PC-3 (cell line): ENCODE results near the gene HOPX.

Source experiments
- EZH2 ChIP-seq: fragments of 300-600 bp; sonication (generic); IDR thresholded peaks from one replicate; pipeline ENCODE4 v1.6.1; 2017; ENCODE audit warnings: antibody characterized with exemption, mild to moderate bottlenecking, low read length; ENCODE audit not compliant: unreplicated experiment
- EZH2phosphoT487 ChIP-seq: fragments of 300-600 bp; sonication (generic); IDR thresholded peaks from 2 replicates; pipeline ENCODE4 v1.6.1; 2018; ENCODE audit warnings: mild to moderate bottlenecking, antibody characterized with exemption, low read length, borderline replicate concordance
- TF ChIP-seq, protein P1 (sequence below): fragments of 300-600 bp; sonication (generic); conservative IDR thresholded peaks from 2 replicates; pipeline ENCODE4 v1.5.1; 2017; ENCODE audit warnings: antibody characterized with exemption, low read depth, mild to moderate bottlenecking, low read length

DNA sequence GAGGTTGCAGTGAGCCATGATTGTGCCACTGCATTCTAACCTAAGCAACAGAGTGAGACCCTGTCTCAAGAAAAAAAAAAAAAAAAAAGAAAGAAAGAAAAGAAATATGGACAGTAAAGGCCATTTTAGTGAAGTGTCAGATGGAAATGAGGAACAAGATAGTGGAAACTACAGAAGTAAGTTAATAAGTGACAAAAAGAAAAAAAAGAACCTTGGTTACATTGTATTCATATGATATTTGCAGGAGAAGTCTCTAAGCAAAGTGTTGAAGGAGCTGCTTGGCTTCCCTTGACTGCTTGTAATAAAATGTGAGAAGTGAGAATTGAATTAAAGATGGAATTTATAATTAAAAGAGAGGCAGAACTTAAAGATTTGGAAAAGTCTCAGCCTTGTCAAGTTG, 73.2 kb downstream of the HOPX start:
- TF ChIP-seq, protein P1, sequence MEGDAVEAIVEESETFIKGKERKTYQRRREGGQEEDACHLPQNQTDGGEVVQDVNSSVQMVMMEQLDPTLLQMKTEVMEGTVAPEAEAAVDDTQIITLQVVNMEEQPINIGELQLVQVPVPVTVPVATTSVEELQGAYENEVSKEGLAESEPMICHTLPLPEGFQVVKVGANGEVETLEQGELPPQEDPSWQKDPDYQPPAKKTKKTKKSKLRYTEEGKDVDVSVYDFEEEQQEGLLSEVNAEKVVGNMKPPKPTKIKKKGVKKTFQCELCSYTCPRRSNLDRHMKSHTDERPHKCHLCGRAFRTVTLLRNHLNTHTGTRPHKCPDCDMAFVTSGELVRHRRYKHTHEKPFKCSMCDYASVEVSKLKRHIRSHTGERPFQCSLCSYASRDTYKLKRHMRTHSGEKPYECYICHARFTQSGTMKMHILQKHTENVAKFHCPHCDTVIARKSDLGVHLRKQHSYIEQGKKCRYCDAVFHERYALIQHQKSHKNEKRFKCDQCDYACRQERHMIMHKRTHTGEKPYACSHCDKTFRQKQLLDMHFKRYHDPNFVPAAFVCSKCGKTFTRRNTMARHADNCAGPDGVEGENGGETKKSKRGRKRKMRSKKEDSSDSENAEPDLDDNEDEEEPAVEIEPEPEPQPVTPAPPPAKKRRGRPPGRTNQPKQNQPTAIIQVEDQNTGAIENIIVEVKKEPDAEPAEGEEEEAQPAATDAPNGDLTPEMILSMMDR, result no peak
- TF ChIP-seq EZH2 (no peak), EZH2phosphoT487 (no peak)
